OCI-LY7 (cell line): Measurements from ENCODE around the gene ETFRF1.

ENCODE experiments used
- CTCF ChIP-seq: fragments of 200-600 bp; sonication (generic); conservative IDR thresholded peaks from 2 replicates; pipeline ENCODE4 v1.5.1; 2014; ENCODE audit warnings: mild to moderate bottlenecking, antibody characterized with exemption, low read length, moderate library complexity, mixed read lengths
- EZH2phosphoT487 ChIP-seq: fragments of 200-600 bp; sonication (generic); IDR thresholded peaks from 2 replicates; pipeline ENCODE4 v1.6.1; 2018; ENCODE audit warnings: low read depth, borderline replicate concordance, mild to moderate bottlenecking, mixed run types, antibody characterized with exemption, low read length, moderate library complexity, mixed read lengths

DNA sequence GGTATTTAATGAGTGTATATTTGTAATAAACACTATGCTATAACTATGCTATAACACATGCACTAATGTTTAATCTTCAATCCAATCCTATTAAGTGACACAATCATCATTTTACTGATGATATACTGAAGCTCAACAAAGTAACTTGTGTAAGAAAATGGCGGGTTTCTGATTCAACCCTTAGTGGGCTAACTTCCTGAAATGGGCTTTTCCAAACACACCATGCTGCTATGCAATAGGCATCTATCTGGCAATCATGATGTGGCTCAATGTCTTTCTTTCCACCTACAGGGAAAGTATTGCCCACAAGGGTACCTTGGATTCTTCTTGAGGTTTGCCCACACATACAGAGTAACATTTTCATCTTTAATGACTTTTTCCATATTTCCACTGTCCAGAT, 48.4 kb upstream of the ETFRF1 start:
- TF ChIP-seq CTCF: no peak
- no peak for TF ChIP-seq EZH2phosphoT487
